Brain microvascular endothelial cell (primary cell): ENCODE data around the gene PAIP1.

Experiments
- DNase-seq: peaks from one replicate; pipeline ENCODE4 v3.0.0-alpha.2; 2020
- H3K27ac ChIP-seq: fragments of 250-450 bp; sonication (Bioruptor Pico); 2 replicates; pipeline ENCODE4 v1.5.1; 2020; ENCODE audit warnings: mild to moderate bottlenecking, moderate library complexity
- H3K27me3 ChIP-seq: fragments of 250-450 bp; sonication (Bioruptor Pico); replicated peaks from 2 replicates; pipeline ENCODE4 v1.5.1; 2020; ENCODE audit warnings: mild to moderate bottlenecking
- H3K36me3 ChIP-seq: fragments of 250-450 bp; sonication (Bioruptor Pico); replicated peaks from 2 replicates; pipeline ENCODE4 v1.5.1; 2020; ENCODE audit warnings: mild to moderate bottlenecking
- H3K4me3 ChIP-seq: 2 replicates; pipeline ENCODE4 v1.5.1; 2011; ENCODE audit warnings: low read depth, mild to moderate bottlenecking, control low read depth, low read length, moderate library complexity
- CTCF ChIP-seq: IDR thresholded peaks from 2 replicates; pipeline ENCODE4 v1.5.1; 2011; ENCODE audit warnings: low read depth, mild to moderate bottlenecking, moderate library complexity, low read length, control low read depth, inconsistent platforms; ENCODE audit errors: missing control alignments
- in situ Hi-C: cut with HindIII; loops from 2 replicates; pipeline ENCODE4 v1.10.0; 2017; ENCODE audit warnings: low sequenced_read_pairs, low pct_ligation_motif_present

The PAIP1 gene

GRCh38 chr5:43498581-43498980, 58.3 kb downstream of the PAIP1 start:
- Histone ChIP-seq H3K36me3 (peaks cover 3% of the 10 kb centered on the region), H3K27me3 (no peaks in the 10 kb centered on the region)

GRCh38 chr5:43497311-43498104, 59.4 kb downstream of the PAIP1 start:
- no peak overlapping the region for H3K27ac ChIP-seq
- in situ Hi-C loops: no loop called here
- H3K36me3 ChIP-seq: no peaks in the 10 kb centered on the region
- no peak for TF ChIP-seq CTCF
- no peak overlapping the region for H3K4me3 ChIP-seq
- H3K27me3 ChIP-seq: no peaks in the 10 kb centered on the region
- no peak for DNase-seq

More at GRCh38 chr5:43498581-43498980, 58.3 kb downstream of the PAIP1 start:
- in situ Hi-C loops: no loop called here
- no peak overlapping the region for H3K4me3 ChIP-seq
- DNase-seq: no peak
- TF ChIP-seq CTCF: no peak
- no peak overlapping the region for H3K27ac ChIP-seq

- no peak for DNase-seq
- no peaks in the 10 kb centered on the region for H3K36me3 ChIP-seq
- no peaks in the 10 kb centered on the region for H3K27me3 ChIP-seq
- TF ChIP-seq CTCF: no peak
- no peak overlapping the region for H3K27ac ChIP-seq
- no peak overlapping the region for H3K4me3 ChIP-seq
- in situ Hi-C loops: no loop called here
These were observed 65.6 kb downstream of the PAIP1 start for GRCh38 chr5:43491326-43491725.

GRCh38 chr5:43486353-43486752, 70.5 kb downstream of the PAIP1 start:
- H3K4me3 ChIP-seq: no peak overlapping the region
- TF ChIP-seq CTCF: no peak
- in situ Hi-C loops: no loop called here
- no peaks in the 10 kb centered on the region for H3K27me3 ChIP-seq
- no peaks in the 10 kb centered on the region for H3K36me3 ChIP-seq
- H3K27ac ChIP-seq: no peak overlapping the region
- DNase-seq: no peak

GRCh38 chr5:43485406-43485805, 71.5 kb downstream of the PAIP1 start:
- Histone ChIP-seq H3K27ac (no peak overlapping the region), H3K4me3 (no peak overlapping the region), H3K36me3 (no peaks in the 10 kb centered on the region), H3K27me3 (no peaks in the 10 kb centered on the region)
- no peak for TF ChIP-seq CTCF
- no peak for DNase-seq
- in situ Hi-C loops: no loop called here
